IMR-90 (cell line): ENCODE data around the gene S100A16. TPM values are rescaled to one million over a fixed set of nuclear protein-coding genes. Genes with fewer than 3 reads are reported as not detected.
"Not testable (repeated sequence)": the region's sequence is repeated elsewhere in the genome, so short reads cannot be mapped to it uniquely, and the experiment has no call there.

Experiments
- ATAC-seq: fragments of 200-7000 bp; cut with Tn5 transposase; 2 replicates; pipeline ENCODE4 v1.9.1; 2020; ENCODE audit warnings: low read depth, mild to moderate bottlenecking, moderate library complexity
- BruUV-seq: library from RNA; stranded (reverse); fragments of 400-500 nt; replicated peaks from 2 replicates; lab custom pipeline; 2021; lab: Mats Ljungman, UMichigan
- CTCF ChIA-PET: fragments of 300-600 bp; formaldehyde crosslinking; extraction: SDS; loops from one replicate; lab custom pipeline; 2021; ENCODE audit warnings: antibody characterized with exemption; lab: Yijun Ruan, JAX
- POLR2A ChIA-PET: fragments of 300-600 bp; sonication (Branson Sonifier 250); formaldehyde crosslinking; loops from one replicate; lab custom pipeline; 2022; ENCODE audit warnings: antibody characterized with exemption; ENCODE audit not compliant: unreplicated experiment; lab: Charles Lee
- DNase-seq: peaks from one replicate; pipeline ENCODE4 v3.0.0; 2013
- H2AFZ ChIP-seq: replicated peaks from 2 replicates; pipeline ENCODE3; 2013; ENCODE audit warnings: low read length, mild to moderate bottlenecking; ENCODE audit not compliant: poor library complexity
- H2AK5ac ChIP-seq: 2 replicates; pipeline ENCODE4 v1.6.1; 2013; ENCODE audit warnings: low read depth, low read length, inconsistent platforms
- H2AK9ac ChIP-seq: replicated peaks from 2 replicates; pipeline ENCODE3; 2013; ENCODE audit warnings: mild to moderate bottlenecking, low read depth, low read length, moderate library complexity; ENCODE audit not compliant: poor library complexity
- H2BK120ac ChIP-seq: 2 replicates; pipeline ENCODE4 v1.6.1; 2013; ENCODE audit warnings: low read depth, low read length, inconsistent platforms
- H2BK15ac ChIP-seq: 3 replicates; pipeline ENCODE4 v1.6.1; 2013; ENCODE audit warnings: low read depth, low read length, inconsistent platforms
- H2BK20ac ChIP-seq: 2 replicates; pipeline ENCODE4 v1.6.1; 2013; ENCODE audit warnings: low read depth, mild to moderate bottlenecking, inconsistent platforms, low read length, moderate library complexity
- H2BK5ac ChIP-seq: 2 replicates; pipeline ENCODE4 v1.6.1; 2013; ENCODE audit warnings: mild to moderate bottlenecking, low read depth, low read length, inconsistent platforms; ENCODE audit not compliant: poor library complexity, severe bottlenecking
- H3K14ac ChIP-seq: replicated peaks from 2 replicates; pipeline ENCODE4 v1.6.1; 2013; ENCODE audit warnings: low read depth, low read length, inconsistent platforms
- H3K18ac ChIP-seq: 2 replicates; pipeline ENCODE4 v1.6.1; 2013; ENCODE audit warnings: low read depth, low read length, control low read depth
- H3K23ac ChIP-seq: 2 replicates; pipeline ENCODE4 v1.6.1; 2013; ENCODE audit warnings: low read depth, low read length, inconsistent platforms
- H3K27ac ChIP-seq: 2 replicates; pipeline ENCODE4 v1.5.1; 2013; ENCODE audit warnings: mild to moderate bottlenecking, control low read depth, low read length; ENCODE audit not compliant: insufficient read depth
- H3K27me3 ChIP-seq: 2 replicates; pipeline ENCODE4 v1.6.1; 2013; ENCODE audit warnings: low read length; ENCODE audit not compliant: control insufficient read depth, insufficient read depth
- H3K36me3 ChIP-seq: 2 replicates; pipeline ENCODE4 v1.6.1; 2013; ENCODE audit warnings: low read length, mixed read lengths; ENCODE audit not compliant: control insufficient read depth, insufficient read depth
- H3K4ac ChIP-seq: 2 replicates; pipeline ENCODE4 v1.6.1; 2013; ENCODE audit warnings: low read depth, low read length, inconsistent platforms
- H3K4me1 ChIP-seq: 2 replicates; pipeline ENCODE4 v1.6.1; 2013; ENCODE audit warnings: low read length, mixed read lengths; ENCODE audit not compliant: control insufficient read depth, insufficient read depth
- H3K4me2 ChIP-seq: 2 replicates; pipeline ENCODE4 v1.6.1; 2013; ENCODE audit warnings: low read depth, mild to moderate bottlenecking, control low read depth, low read length, moderate library complexity
- H3K4me3 ChIP-seq: 2 replicates; pipeline ENCODE4 v1.5.1; 2013; ENCODE audit warnings: low read depth, mild to moderate bottlenecking, control low read depth, low read length, moderate library complexity; ENCODE audit not compliant: insufficient read depth
- H3K56ac ChIP-seq: 2 replicates; pipeline ENCODE4 v1.6.1; 2013; ENCODE audit warnings: low read length, inconsistent platforms; ENCODE audit not compliant: insufficient read depth; ENCODE audit errors: extremely low read depth
- H3K79me1 ChIP-seq, 2 experiments: 2 replicates each; pipeline ENCODE4 v1.6.1; 2013; ENCODE audit warnings: low read length in 2 of 2, inconsistent platforms in 1 of 2, low read depth in 1 of 2
- H3K9ac ChIP-seq: 2 replicates; pipeline ENCODE4 v1.6.1; 2013; ENCODE audit warnings: low read depth, low read length, control low read depth
- H3K9me1 ChIP-seq: 2 replicates; pipeline ENCODE4 v1.6.1; 2013; ENCODE audit warnings: low read length, inconsistent platforms; ENCODE audit not compliant: insufficient read depth
- H3K9me3 ChIP-seq: 2 replicates; pipeline ENCODE4 v1.6.1; 2013; ENCODE audit warnings: low read length; ENCODE audit not compliant: control insufficient read depth, insufficient read depth
- H4K20me1 ChIP-seq: 2 replicates; pipeline ENCODE4 v1.6.1; 2013; ENCODE audit warnings: low read length, inconsistent platforms; ENCODE audit not compliant: insufficient read depth
- H4K5ac ChIP-seq: 2 replicates; pipeline ENCODE4 v1.6.1; 2013; ENCODE audit warnings: mild to moderate bottlenecking, low read depth, low read length, control low read depth
- H4K8ac ChIP-seq, 2 experiments: 2 replicates each; pipeline ENCODE4 v1.6.1; 2013; ENCODE audit warnings: low read depth in 2 of 2, low read length in 2 of 2, control low read depth in 1 of 2, inconsistent platforms in 1 of 2
- H4K91ac ChIP-seq: 2 replicates; pipeline ENCODE4 v1.6.1; 2013; ENCODE audit warnings: low read depth, low read length, inconsistent platforms; ENCODE audit not compliant: insufficient read depth
- WGBS, 2 experiments: methylation state at CpG; one replicate each; pipeline versions ENCODE4 v1.1.5 to v1.1.7; 2013; ENCODE audit warnings: missing lambda C conversion rate in 2 of 2; ENCODE audit not compliant: insufficient read length in 1 of 2; ENCODE audit errors: extremely low coverage in 2 of 2; 5-methylcytosine and 5-hydroxymethylcytosine counted together
- dilution Hi-C: fragments of 300-500 bp; cut with HindIII; formaldehyde crosslinking; loops from one replicate; pipeline ENCODE4 v1.14.3; 2018; ENCODE audit warnings: low sequenced_read_pairs; ENCODE audit not compliant: unreplicated experiment
- in situ Hi-C: fragments of 300-500 bp; cut with MboI; formaldehyde crosslinking; loops from 3 replicates; pipeline ENCODE4 v1.14.3; 2019; ENCODE audit warnings: low sequenced_read_pairs, inconsistent platforms, mixed read lengths
- intact Hi-C: fragments of 100-400 bp; cut with micrococcal nuclease; formaldehyde crosslinking; loops from 2 replicates; pipeline ENCODE4 v1.10.0; 2022
- polyA plus RNA-seq, 3 experiments: library from polyadenylated mRNA; depleted of rRNA; stranded (reverse); fragments of >200 nt; gene quantifications; 2 replicates each; pipeline ENCODE4 v1.2.3, GENCODE V29; 2012; ENCODE audit warnings: low replicate concordance in 1 of 3
- total RNA-seq: library from RNA; depleted of rRNA; stranded (reverse); fragments of >200 nt; gene quantifications from 2 replicates; pipeline ENCODE4 v1.2.3, GENCODE V29; 2012

Gene S100A16
- total and polyA plus RNA-seq, 2 of the 4 experiments (the other 2 are of a cell fraction), result 201 to 515 TPM

DNA sequence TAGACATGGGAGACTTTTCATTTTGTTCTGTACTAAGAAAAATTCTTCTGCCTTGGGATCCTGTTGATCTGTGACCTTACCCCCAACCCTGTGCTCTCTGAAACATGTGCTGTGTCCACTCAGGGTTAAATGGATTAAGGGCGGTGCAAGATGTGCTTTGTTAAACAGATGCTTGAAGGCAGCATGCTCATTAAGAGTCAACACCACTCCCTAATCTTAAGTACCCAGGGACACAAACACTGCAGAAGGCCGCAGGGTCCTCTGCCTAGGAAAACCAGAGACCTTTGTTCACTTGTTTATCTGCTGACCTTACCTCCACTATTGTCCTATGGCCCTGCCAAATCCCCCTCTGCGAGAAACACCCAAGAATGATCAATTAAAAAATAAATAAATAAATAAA lies 29.4 kb downstream of the S100A16 start:
- H4K5ac ChIP-seq, H2BK20ac ChIP-seq, H2BK5ac ChIP-seq, H3K14ac ChIP-seq, H4K20me1 ChIP-seq, POLR2A ChIA-PET, H3K9ac ChIP-seq, H3K27me3 ChIP-seq, H2BK120ac ChIP-seq, H4K8ac ChIP-seq, H3K4me2 ChIP-seq, H3K36me3 ChIP-seq, intact Hi-C loops, H3K4me1 ChIP-seq, BruUV-seq, H2BK15ac ChIP-seq, ATAC-seq, DNase-seq, H3K56ac ChIP-seq, H2AK9ac ChIP-seq, H3K9me1 ChIP-seq, H2AK5ac ChIP-seq, H3K18ac ChIP-seq, H2AFZ ChIP-seq, in situ Hi-C loops, H3K4ac ChIP-seq, H3K23ac ChIP-seq, H3K79me1 ChIP-seq, H4K91ac ChIP-seq, H3K27ac ChIP-seq, dilution Hi-C loops, H3K9me3 ChIP-seq, H3K4me3 ChIP-seq: not testable (repeated sequence)
- WGBS, 2 experiments, result no CpG with 5 or more reads among the region's 3 CpGs
- CTCF ChIA-PET, result interaction anchor here (0.7 kb wide), 1 partner anchor 312 kb away, joined by 3 read pairs; no protein-coding TSS in a partner anchor

DNA sequence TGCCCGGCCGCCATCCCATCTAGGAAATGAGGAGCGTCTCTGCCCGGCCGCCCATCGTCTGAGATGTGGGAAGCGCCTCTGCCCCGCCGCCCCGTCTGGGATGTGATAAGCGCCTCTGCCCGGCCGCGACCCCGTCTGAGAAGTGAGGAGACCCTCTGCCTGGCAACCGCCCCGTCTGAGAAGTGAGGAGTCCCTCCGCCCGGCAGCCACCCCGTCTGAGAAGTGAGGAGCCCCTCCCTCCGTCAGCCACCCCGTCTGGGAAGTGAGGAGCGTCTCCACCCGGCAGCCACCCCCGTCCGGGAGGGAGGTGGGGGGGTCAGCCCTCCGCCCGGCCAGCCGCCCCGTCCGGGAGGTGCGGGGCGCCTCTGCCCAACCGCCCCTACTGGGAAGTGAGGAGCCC lies 30.1 kb downstream of the S100A16 start:
- ATAC-seq, H3K4ac ChIP-seq, H2BK20ac ChIP-seq, H3K27ac ChIP-seq, H2AK9ac ChIP-seq, H3K9ac ChIP-seq, H3K56ac ChIP-seq, H2BK120ac ChIP-seq, CTCF ChIA-PET, H3K79me1 ChIP-seq, H3K4me3 ChIP-seq, dilution Hi-C loops, H3K9me3 ChIP-seq, H2BK5ac ChIP-seq, H3K18ac ChIP-seq, H3K36me3 ChIP-seq, H4K8ac ChIP-seq, H4K91ac ChIP-seq, DNase-seq, intact Hi-C loops, in situ Hi-C loops, POLR2A ChIA-PET, H3K23ac ChIP-seq, H3K4me2 ChIP-seq, H4K20me1 ChIP-seq, H3K4me1 ChIP-seq, H2AK5ac ChIP-seq, H2BK15ac ChIP-seq, H2AFZ ChIP-seq, H3K27me3 ChIP-seq, H4K5ac ChIP-seq, BruUV-seq, H3K9me1 ChIP-seq, H3K14ac ChIP-seq: not testable (repeated sequence)
- 95% methylated on average over 6 of the region's 34 CpGs; no CpG with 5 or more reads in 1 of the 2 experiments for WGBS, 2 experiments
